Measurements from ENCODE around the gene CST5.
"Not testable (repeated sequence)": the region's sequence is repeated elsewhere in the genome, so short reads cannot be mapped to it uniquely, and the experiment has no call there.

CST5 gene

DNA sequence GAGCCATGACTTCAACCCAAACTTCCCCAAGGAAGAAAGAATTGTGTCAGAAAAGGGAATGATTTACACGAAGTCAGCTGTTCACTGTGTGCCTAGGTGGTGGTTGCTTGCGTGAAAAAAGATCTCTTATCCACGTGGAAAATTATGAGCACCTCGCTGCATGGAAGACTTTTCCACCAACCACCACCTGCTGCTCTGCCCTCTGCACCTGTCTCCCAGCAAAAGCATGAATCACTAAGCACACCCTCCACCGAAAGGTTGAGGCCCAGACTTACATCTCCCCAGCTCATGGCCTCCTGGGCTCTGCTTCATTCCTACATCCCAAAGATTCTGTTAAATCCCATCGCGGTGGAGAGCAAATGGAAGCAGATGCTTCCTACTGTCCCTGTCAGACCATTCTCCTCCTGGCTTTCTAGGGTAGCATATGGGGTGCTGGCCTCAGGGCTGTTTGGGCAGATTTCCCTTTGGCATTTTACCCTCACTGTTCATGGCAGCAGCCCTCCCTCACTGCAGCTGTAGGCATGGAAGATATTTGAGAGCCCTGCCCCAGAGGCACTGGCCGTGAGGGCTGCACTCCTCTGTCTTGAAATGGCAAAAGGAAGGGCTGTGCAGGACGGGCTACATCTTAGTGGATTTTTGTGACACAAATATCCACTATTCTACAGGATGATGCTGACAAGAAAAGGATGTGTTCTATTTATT, 37.6 kb upstream of the CST5 start:
- H3K27ac ChIP-seq, result no peak overlapping the region
- TF ChIP-seq, protein P1, sequence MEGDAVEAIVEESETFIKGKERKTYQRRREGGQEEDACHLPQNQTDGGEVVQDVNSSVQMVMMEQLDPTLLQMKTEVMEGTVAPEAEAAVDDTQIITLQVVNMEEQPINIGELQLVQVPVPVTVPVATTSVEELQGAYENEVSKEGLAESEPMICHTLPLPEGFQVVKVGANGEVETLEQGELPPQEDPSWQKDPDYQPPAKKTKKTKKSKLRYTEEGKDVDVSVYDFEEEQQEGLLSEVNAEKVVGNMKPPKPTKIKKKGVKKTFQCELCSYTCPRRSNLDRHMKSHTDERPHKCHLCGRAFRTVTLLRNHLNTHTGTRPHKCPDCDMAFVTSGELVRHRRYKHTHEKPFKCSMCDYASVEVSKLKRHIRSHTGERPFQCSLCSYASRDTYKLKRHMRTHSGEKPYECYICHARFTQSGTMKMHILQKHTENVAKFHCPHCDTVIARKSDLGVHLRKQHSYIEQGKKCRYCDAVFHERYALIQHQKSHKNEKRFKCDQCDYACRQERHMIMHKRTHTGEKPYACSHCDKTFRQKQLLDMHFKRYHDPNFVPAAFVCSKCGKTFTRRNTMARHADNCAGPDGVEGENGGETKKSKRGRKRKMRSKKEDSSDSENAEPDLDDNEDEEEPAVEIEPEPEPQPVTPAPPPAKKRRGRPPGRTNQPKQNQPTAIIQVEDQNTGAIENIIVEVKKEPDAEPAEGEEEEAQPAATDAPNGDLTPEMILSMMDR (IDR thresholded peaks at IDR 0.05), result no peak
- no peak for TF ChIP-seq ZFX (IDR thresholded peaks at IDR 0.05; ENCODE audit: borderline replicate concordance)

DNA sequence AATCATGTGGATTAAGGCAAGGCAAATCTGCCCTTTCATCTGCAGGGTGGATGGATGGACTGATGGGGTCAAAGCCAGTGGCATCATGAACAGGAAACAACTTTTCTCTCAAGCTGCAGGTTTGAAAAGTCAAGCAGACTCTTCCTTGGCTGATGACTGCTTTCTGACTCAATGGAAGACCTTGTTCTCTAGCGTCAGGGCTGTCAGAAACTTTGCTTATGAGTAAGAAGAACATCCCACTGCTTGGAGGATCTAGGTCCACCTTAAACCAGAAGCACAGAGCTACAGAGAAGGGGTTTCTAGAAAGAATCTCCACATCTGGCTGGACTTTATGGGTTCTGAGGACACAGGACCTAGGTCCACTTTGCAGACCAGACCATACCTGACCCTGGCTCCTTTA, 36.3 kb upstream of the CST5 start:
- H3K27ac ChIP-seq, result no peak overlapping the region
- TF ChIP-seq, protein P1 (IDR thresholded peaks at IDR 0.05), result no peak

DNA sequence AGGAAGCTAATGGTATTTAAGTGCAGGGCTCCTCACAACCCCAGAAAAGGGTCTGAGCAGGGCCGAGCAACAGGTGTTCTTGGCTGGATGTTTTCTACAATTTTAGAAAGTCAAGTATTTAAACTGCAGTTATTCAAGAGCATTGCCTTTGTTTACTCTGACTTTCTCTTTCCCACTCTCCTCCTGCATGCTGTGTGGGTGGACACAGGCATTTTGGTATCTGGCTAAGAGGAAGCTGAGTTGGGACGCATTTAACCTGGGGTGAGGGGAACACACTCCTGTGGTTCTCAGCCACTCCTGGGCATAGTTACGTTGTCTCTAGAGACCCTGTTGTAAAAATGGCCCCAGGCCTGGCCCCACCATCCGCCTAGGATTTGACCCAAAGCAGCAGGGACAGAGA, 34.9 kb upstream of the CST5 start:
- H3K27ac ChIP-seq, result not testable (repeated sequence)

DNA sequence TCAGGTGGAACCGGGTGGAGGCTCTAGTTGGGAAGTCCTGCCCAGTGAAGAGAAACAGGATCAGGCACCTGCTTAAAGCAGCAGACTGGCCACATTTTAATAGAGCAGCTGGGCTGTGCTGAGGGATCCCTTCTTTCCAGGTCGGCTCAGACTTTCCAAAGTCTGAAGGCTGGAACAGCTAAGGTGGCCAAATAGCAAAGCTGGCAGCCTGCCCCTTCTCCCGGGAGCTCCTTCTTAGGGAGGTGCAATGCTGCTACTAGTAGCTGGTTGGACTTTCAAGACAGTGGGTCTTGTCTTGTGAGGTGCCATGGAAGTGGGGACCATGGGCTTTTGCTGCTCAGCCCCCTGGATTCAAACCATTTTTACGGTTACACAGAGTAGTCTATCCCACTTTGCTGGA, 30.7 kb upstream of the CST5 start:
- H3K27ac ChIP-seq, result no peak overlapping the region
- TF ChIP-seq ZFX (IDR thresholded peaks at IDR 0.05; ENCODE audit: borderline replicate concordance), result no peak
- TF ChIP-seq, protein P1 (IDR thresholded peaks at IDR 0.05), result no peak

DNA sequence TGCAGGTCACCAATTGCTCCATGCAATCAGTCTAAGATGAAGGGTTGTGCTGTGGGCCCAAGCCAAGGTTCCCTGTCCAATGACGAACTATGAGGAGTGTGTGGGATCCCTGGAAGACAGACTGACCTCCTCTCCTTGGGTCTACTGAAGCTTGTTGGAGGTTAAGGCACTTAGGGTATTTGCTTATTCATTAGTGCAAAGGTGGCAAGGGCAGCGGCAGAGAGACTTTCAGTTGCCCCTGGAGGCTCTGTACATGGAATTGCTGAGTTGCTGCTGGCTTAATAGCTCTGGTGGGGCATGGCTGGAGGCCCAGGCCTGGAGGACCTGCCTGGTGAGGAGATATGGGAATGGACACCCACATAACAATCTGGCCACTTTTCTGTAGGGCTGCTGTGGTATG, 29.8 kb upstream of the CST5 start:
- TF ChIP-seq, protein P1 (IDR thresholded peaks at IDR 0.05), result no peak
- no peak for TF ChIP-seq ZFX (IDR thresholded peaks at IDR 0.05; ENCODE audit: borderline replicate concordance)
- H3K27ac ChIP-seq, result no peak overlapping the region

DNA sequence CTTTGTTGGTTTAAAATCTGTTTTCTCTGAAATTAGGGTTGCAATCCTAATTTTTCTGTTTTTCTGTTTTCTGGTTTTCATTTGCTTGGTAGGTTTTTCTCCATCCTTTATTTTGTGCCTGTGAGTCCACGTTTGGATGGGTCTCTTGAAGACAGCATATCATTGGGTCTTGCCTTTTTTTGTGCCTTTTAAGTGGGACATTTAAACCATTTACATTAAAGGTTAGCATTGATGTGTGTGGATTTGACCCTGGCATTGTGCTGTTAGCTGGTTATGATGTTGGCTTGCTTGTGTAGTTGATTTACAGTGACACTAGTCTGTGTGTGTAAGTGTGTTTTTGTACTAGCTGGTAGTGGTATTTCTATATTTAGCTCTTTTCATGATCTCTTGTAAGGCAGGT, 28.0 kb upstream of the CST5 start:
- TF ChIP-seq, protein P1 (IDR thresholded peaks at IDR 0.05), result no peak
- TF ChIP-seq ZFX (IDR thresholded peaks at IDR 0.05; ENCODE audit: borderline replicate concordance), result no peak
- H3K27ac ChIP-seq, result no peak overlapping the region

DNA sequence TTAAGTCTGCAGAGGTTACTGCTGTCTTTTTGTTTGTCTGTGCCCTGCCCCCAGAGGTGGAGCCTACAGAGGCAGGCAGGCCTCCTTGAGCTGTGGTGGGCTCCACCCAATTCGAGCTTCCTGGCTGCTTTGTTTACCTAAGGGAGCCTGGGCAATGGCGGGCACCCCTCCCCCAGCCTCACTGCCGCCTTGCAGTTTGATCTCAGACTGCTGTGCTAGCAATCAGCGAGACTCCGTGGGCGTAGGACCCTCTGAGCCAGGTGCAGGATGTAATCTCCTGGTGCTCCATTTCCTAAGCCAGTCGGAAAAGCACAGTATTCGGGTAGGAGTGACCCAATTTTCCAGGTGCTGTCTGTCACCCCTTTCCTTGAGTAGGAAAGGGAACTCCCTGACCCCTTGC, 22.8 kb upstream of the CST5 start:
- not testable (repeated sequence) for H3K27ac ChIP-seq

DNA sequence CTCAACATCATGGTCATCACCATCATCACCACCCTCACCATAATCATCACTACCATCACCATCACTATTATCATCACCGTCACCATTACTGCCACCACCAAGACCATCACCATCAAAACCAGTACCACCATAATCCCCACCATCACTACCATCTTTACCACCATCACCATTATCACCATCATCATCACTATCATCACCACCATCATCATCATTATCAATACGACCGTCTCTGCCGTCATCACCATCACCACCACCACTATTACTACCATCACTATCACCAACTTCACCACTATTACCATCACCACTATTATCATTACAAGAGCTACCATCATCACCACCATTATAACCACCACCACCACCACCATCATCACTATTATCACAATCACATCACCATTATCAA, 11.3 kb upstream of the CST5 start:
- not testable (repeated sequence) for H3K27ac ChIP-seq

DNA sequence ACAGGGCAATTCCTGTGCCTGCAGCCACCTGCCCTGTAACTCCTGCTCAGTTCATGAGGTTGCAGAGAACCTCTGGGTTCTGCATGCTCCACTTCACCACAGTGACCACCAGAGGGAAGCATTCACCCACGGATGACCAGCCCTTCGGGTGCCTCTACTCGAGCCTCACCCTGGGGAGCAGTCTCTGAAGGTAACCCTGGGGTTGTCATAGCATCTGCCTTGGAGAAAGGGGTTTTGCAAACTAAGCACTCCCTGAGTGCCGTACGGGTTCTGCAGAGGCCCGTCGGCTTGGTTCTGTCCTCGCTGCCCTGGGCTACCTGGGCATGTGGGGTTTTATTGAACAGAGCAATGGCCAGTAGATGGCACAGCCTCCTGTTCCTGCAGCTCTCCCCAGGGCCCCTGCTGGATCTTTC, 10.2 kb upstream of the CST5 start:
- H3K27ac ChIP-seq, result no peak overlapping the region
- TF ChIP-seq ZFX (IDR thresholded peaks at IDR 0.05; ENCODE audit: borderline replicate concordance), result no peak
- TF ChIP-seq, protein P1 (IDR thresholded peaks at IDR 0.05), result peak; percentile 71

All from 22Rv1 (cell line).